K562 (cell line): ENCODE data around the gene CHML. TPM values are rescaled to one million over a fixed set of nuclear protein-coding genes. Genes with fewer than 3 reads are reported as not detected.
A peak's percentile ranks its signal among the peaks of the same experiment; 100 is the strongest.

Experiments used
- CTBP1 ChIP-seq: fragments of 450-650 bp; IDR thresholded peaks from 2 replicates; pipeline ENCODE4 v1.6.1; 2016; ENCODE audit warnings: borderline replicate concordance
- E2F4 ChIP-seq: sonication (generic); formaldehyde crosslinking; IDR thresholded peaks from 2 replicates; pipeline ENCODE4 v1.8.0; 2022; ENCODE audit warnings: mild to moderate bottlenecking, low read depth, missing genetic modification reagents
- ETS1 ChIP-seq: conservative IDR thresholded peaks from 2 replicates; pipeline ENCODE4 v1.6.1; 2011; ENCODE audit warnings: low read depth, mild to moderate bottlenecking, low read length; ENCODE audit not compliant: control insufficient read depth
- EWSR1 ChIP-seq: fragments of 450-650 bp; IDR thresholded peaks from 2 replicates; pipeline ENCODE4 v1.6.1; 2018; ENCODE audit warnings: borderline replicate concordance, mild to moderate bottlenecking, low read depth, moderate library complexity; ENCODE audit not compliant: partially characterized antibody
- FOS ChIP-seq: IDR thresholded peaks from 3 replicates; pipeline ENCODE4 v1.6.1; 2011; ENCODE audit not compliant: insufficient read length; ENCODE audit errors: extremely low read depth
- HDGF ChIP-seq: fragments of 450-650 bp; IDR thresholded peaks from 2 replicates; pipeline ENCODE4 v1.6.1; 2016
- KAT2B ChIP-seq: IDR thresholded peaks from one replicate; pipeline ENCODE4 v1.6.1; 2012; ENCODE audit warnings: low read depth, mild to moderate bottlenecking, control low read depth, inconsistent platforms, low read length, moderate library complexity
- LEF1 ChIP-seq: fragments of 450-650 bp; IDR thresholded peaks from 2 replicates; pipeline ENCODE4 v1.6.1; 2016; ENCODE audit warnings: mild to moderate bottlenecking
- MCM5 ChIP-seq: fragments of 450-650 bp; IDR thresholded peaks from 2 replicates; pipeline ENCODE4 v1.6.1; 2016; ENCODE audit warnings: low read depth
- NKRF ChIP-seq: fragments of 450-650 bp; IDR thresholded peaks from 2 replicates; pipeline ENCODE4 v1.6.1; 2016; ENCODE audit warnings: borderline replicate concordance
- PTBP1 ChIP-seq: fragments of 200-400 bp; formaldehyde crosslinking; IDR thresholded peaks from 2 replicates; pipeline ENCODE4 v1.6.1; 2017; ENCODE audit warnings: low read depth, low read length
- RAD51 ChIP-seq: fragments of 450-650 bp; IDR thresholded peaks from 2 replicates; pipeline ENCODE4 v1.7.1; 2016; ENCODE audit warnings: low read depth, mild to moderate bottlenecking, borderline replicate concordance
- SIX5 ChIP-seq, 2 experiments: IDR thresholded peaks; 2 replicates each; pipeline ENCODE4 v1.6.1; 2011; ENCODE audit warnings: low read length in 2 of 2, borderline replicate concordance in 1 of 2, low read depth in 1 of 2, mild to moderate bottlenecking in 1 of 2, moderate library complexity in 1 of 2; ENCODE audit not compliant: insufficient read depth in 1 of 2
- SLC30A9 ChIP-seq: fragments of 250-450 bp; sonication (Bioruptor Pico); IDR thresholded peaks from 2 replicates; pipeline ENCODE4 v1.8.0; 2022; ENCODE audit warnings: mild to moderate bottlenecking, moderate library complexity
- TRIM24 ChIP-seq, 2 experiments: fragments of 450-650 bp; IDR thresholded peaks; 2 replicates each; pipeline ENCODE4 v1.6.1; 2016
- U2AF2 ChIP-seq: fragments of 200-400 bp; formaldehyde crosslinking; optimal IDR thresholded peaks from 2 replicates; pipeline ENCODE3; 2017; ENCODE audit warnings: low read depth, mild to moderate bottlenecking, low read length
- ZNF316 ChIP-seq: fragments of 450-650 bp; IDR thresholded peaks from 2 replicates; pipeline ENCODE4 v1.6.1; 2016
- ZNF507 ChIP-seq: conservative IDR thresholded peaks from 2 replicates; pipeline ENCODE4 v1.6.1; 2017; ENCODE audit warnings: missing genetic modification characterization, missing compliant biosample characterization
- ZNF778 ChIP-seq: fragments of 450-650 bp; formaldehyde crosslinking; IDR thresholded peaks from 2 replicates; pipeline ENCODE4 v1.4.0; 2020; ENCODE audit warnings: mild to moderate bottlenecking, moderate library complexity
- polyA plus RNA-seq, 8 experiments: library from polyadenylated mRNA; depleted of rRNA in 4 of 8; stranded (reverse) in 5 of 8; unstranded in 3 of 8; fragments of >200 nt; fragmentation: Nextera tagmentation in 2 of 8; fragmentation: Illumina TruSeq in 1 of 8; extraction: Ambion mirVana in 2 of 8; extraction: Trizol in 1 of 8; gene quantifications; 2 replicates each; pipeline versions ENCODE4 v1.2.1 to v1.2.3, GENCODE V29; 2011 to 2014; ENCODE audit warnings: inconsistent platforms in 1 of 8, missing spikeins in 1 of 8
- total RNA-seq, 7 experiments: library from RNA; depleted of rRNA in 6 of 7; stranded (reverse); fragments of >200 nt in 6 of 7; fragmentation: Illumina TruSeq in 2 of 7; extraction: Trizol in 2 of 7; gene quantifications; 2 replicates each; pipeline versions ENCODE4 v1.2.1 to v1.2.3, GENCODE V29; 2011 to 2021; ENCODE audit warnings: low replicate concordance in 1 of 7
- TF ChIP-seq, protein P1 (sequence below): fragments of 250-450 bp; sonication (Bioruptor Pico); IDR thresholded peaks from 2 replicates; pipeline ENCODE4 v1.4.0; 2020; ENCODE audit warnings: mild to moderate bottlenecking, moderate library complexity
- TF ChIP-seq, protein P2 (sequence below): IDR thresholded peaks from 3 replicates; pipeline ENCODE4 v1.6.1; 2011; ENCODE audit warnings: borderline replicate concordance, mild to moderate bottlenecking, moderate library complexity; ENCODE audit not compliant: insufficient read length; ENCODE audit errors: extremely low read depth

The CHML gene
- total and polyA plus RNA-seq, 9 of the 15 experiments (the other 6 are each of a cell fraction or from before 2014, with no cell fraction given): 13.0 to 88.3 (median 62.8) TPM

DNA sequence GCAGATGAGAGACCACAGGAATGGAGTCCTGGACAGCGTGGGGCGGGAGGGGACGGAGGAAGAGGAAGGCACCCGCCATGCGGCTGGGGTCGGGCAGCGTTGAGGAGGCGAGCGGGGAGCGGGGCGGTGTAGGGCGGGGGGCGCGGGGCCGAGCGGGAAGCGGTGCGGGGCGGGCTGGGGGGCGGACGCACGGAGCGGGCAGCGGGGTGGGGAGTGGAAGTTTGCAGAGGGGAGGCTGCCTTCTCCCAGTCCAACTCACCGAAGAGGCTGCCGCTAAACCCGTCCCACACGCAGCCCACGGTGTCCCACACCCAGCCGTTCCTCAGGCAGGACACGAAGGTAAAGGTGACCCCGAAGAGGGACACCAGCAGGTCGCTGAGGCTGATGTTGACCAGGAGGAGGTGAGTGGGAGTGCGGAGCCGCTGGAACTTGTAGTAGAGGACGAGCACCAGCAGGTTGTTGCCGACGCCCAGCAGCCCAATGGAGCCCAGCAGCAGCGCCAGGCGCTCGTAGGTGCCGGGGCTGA lies 483 bp downstream of the CHML start (continued):
- 0 out of 2 replicates have a peak, but pooled peaks have one; percentile 28 for TF ChIP-seq NKRF
- TF ChIP-seq LEF1: no peak
- peak; percentile 88 for TF ChIP-seq ZNF316
- TF ChIP-seq, protein P1, sequence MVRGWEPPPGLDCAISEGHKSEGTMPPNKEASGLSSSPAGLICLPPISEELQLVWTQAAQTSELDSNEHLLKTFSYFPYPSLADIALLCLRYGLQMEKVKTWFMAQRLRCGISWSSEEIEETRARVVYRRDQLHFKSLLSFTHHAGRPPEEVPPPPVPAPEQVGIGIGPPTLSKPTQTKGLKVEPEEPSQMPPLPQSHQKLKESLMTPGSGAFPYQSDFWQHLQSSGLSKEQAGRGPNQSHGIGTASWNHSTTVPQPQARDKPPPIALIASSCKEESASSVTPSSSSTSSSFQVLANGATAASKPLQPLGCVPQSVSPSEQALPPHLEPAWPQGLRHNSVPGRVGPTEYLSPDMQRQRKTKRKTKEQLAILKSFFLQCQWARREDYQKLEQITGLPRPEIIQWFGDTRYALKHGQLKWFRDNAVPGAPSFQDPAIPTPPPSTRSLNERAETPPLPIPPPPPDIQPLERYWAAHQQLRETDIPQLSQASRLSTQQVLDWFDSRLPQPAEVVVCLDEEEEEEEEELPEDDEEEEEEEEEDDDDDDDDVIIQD: no peak
- TF ChIP-seq, protein P2, sequence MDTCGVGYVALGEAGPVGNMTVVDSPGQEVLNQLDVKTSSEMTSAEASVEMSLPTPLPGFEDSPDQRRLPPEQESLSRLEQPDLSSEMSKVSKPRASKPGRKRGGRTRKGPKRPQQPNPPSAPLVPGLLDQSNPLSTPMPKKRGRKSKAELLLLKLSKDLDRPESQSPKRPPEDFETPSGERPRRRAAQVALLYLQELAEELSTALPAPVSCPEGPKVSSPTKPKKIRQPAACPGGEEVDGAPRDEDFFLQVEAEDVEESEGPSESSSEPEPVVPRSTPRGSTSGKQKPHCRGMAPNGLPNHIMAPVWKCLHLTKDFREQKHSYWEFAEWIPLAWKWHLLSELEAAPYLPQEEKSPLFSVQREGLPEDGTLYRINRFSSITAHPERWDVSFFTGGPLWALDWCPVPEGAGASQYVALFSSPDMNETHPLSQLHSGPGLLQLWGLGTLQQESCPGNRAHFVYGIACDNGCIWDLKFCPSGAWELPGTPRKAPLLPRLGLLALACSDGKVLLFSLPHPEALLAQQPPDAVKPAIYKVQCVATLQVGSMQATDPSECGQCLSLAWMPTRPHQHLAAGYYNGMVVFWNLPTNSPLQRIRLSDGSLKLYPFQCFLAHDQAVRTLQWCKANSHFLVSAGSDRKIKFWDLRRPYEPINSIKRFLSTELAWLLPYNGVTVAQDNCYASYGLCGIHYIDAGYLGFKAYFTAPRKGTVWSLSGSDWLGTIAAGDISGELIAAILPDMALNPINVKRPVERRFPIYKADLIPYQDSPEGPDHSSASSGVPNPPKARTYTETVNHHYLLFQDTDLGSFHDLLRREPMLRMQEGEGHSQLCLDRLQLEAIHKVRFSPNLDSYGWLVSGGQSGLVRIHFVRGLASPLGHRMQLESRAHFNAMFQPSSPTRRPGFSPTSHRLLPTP: no peak
- TF ChIP-seq U2AF2: no peak
- TF ChIP-seq MCM5: no peak
- TF ChIP-seq HDGF: no peak
- TF ChIP-seq ZNF778 (CRISPR knock-in tag): no peak
- no peak for TF ChIP-seq PTBP1
- no peak for TF ChIP-seq SIX5 (IDR thresholded peaks at IDR 0.05; ENCODE audit: borderline replicate concordance in 1 of 2, insufficient read depth in 1 of 2, low read depth in 1 of 2, low read length in 2 of 2)
- TF ChIP-seq ETS1: no peak
- no peak for TF ChIP-seq FOS
- no peak for TF ChIP-seq SLC30A9 (CRISPR knock-in tag)
- no peak for TF ChIP-seq ZNF507 (tag)
- TF ChIP-seq CTBP1: peak; percentile 66; the same call in 1 of the 2 replicates
- TF ChIP-seq KAT2B: no peak
- no peak for TF ChIP-seq EWSR1
- 0 out of 2 replicates have a peak, but pooled peaks have one; percentile 14 for TF ChIP-seq E2F4 (CRISPR knock-in tag)
- 0 out of 4 replicates have a peak, but pooled peaks of 1 of the 2 experiments have one; percentile 26 for TF ChIP-seq TRIM24 (IDR thresholded peaks at IDR 0.05)
- no peak for TF ChIP-seq RAD51
